ENCODE measurements around the gene TRMT10B.

TRMT10B gene

GRCh38 chr9:37706290-37706689, 47.3 kb upstream of the TRMT10B start:
- Histone ChIP-seq H3K27ac (ENCODE audit: extremely low read depth, low read depth, low read length) (no peak overlapping the region), H3K4me1 (ENCODE audit: control insufficient read depth, insufficient read depth, low read length) (no peaks in the 10 kb centered on the region), H3K36me3 (ENCODE audit: control insufficient read depth in 2 of 2, insufficient read depth in 1 of 2, low read length in 2 of 2) (no peaks in the 10 kb centered on the region), H3K4me3 (ENCODE audit: low read depth, low read length) (no peak overlapping the region), H3K9me3 (ENCODE audit: control insufficient read depth, insufficient read depth, low read depth, low read length) (no peaks in the 10 kb centered on the region)
- POLR2A ChIA-PET, result no interaction called here
- TF ChIP-seq MZF1 (tag by site-specific recombination; IDR thresholded peaks at IDR 0.05; ENCODE audit: borderline replicate concordance) (no peak), ZNF335 (tag by site-specific recombination; conservative IDR thresholded peaks at IDR 0.05) (no peak), ZNF692 (tag by site-specific recombination; IDR thresholded peaks at IDR 0.05) (no peak), ZNF449 (tag by site-specific recombination; IDR thresholded peaks at IDR 0.05) (no peak), ZNF629 (tag by site-specific recombination; IDR thresholded peaks at IDR 0.05) (no peak), ZNF26 (tag by site-specific recombination; IDR thresholded peaks at IDR 0.05) (no peak), GLIS2 (tag by site-specific recombination; IDR thresholded peaks at IDR 0.05) (no peak), PRDM10 (tag by site-specific recombination; IDR thresholded peaks at IDR 0.05) (no peak), ZNF280C (tag by site-specific recombination; IDR thresholded peaks at IDR 0.05) (no peak), ZNF513 (tag by site-specific recombination; IDR thresholded peaks at IDR 0.05) (no peak), INSM2 (tag by site-specific recombination; IDR thresholded peaks at IDR 0.05) (no peak), ZSCAN30 (tag by site-specific recombination; IDR thresholded peaks at IDR 0.05) (no peak), ZNF600 (tag by site-specific recombination; IDR thresholded peaks at IDR 0.05) (no peak), ZNF354C (tag by site-specific recombination; IDR thresholded peaks at IDR 0.05; ENCODE audit: borderline replicate concordance, low read depth) (no peak), ZNF362 (tag by site-specific recombination; IDR thresholded peaks at IDR 0.05) (no peak), ZNF398 (tag by site-specific recombination; IDR thresholded peaks at IDR 0.05) (no peak), ZNF404 (tag by site-specific recombination; IDR thresholded peaks at IDR 0.05) (no peak), TRIM28 (IDR thresholded peaks at IDR 0.05; ENCODE audit: borderline replicate concordance, low read length) (no peak), ZFP41 (tag by site-specific recombination; IDR thresholded peaks at IDR 0.05; ENCODE audit: borderline replicate concordance) (no peak)
- CTCF ChIA-PET, result interaction anchor here (0.6 kb wide), 1 partner anchor 14 kb away, joined by 3 read pairs; no protein-coding TSS in a partner anchor
